Trophoblast cell (in vitro differentiated cells and primary cell): ENCODE data around the gene SPOUT1.

Experiments used
- DNase-seq, 2 donors: peaks; one replicate each; pipeline ENCODE4 v3.0.0-alpha.2; 2016
- H2AFZ ChIP-seq: 2 replicates; pipeline ENCODE4 v1.6.1; 2013; ENCODE audit warnings: low read length, moderate library complexity, mild to moderate bottlenecking; ENCODE audit not compliant: insufficient read depth, poor library complexity
- H2AK5ac ChIP-seq: 2 replicates; pipeline ENCODE4 v1.6.1; 2013; ENCODE audit warnings: mild to moderate bottlenecking, low read length
- H2BK120ac ChIP-seq: 2 replicates; pipeline ENCODE4 v1.6.1; 2013; ENCODE audit warnings: low read length, mild to moderate bottlenecking, moderate library complexity; ENCODE audit not compliant: insufficient read depth, poor library complexity
- H2BK12ac ChIP-seq: 2 replicates; pipeline ENCODE4 v1.6.1; 2013; ENCODE audit warnings: mild to moderate bottlenecking, low read length, moderate library complexity
- H2BK5ac ChIP-seq: 2 replicates; pipeline ENCODE4 v1.6.1; 2013; ENCODE audit warnings: low read length, low read depth, moderate library complexity, mild to moderate bottlenecking; ENCODE audit not compliant: poor library complexity
- H3K14ac ChIP-seq: 2 replicates; pipeline ENCODE4 v1.6.1; 2013; ENCODE audit warnings: mild to moderate bottlenecking, low read length
- H3K18ac ChIP-seq: 2 replicates; pipeline ENCODE4 v1.6.1; 2013; ENCODE audit warnings: mild to moderate bottlenecking, low read length
- H3K23ac ChIP-seq: 2 replicates; pipeline ENCODE4 v1.6.1; 2013; ENCODE audit warnings: low read length
- H3K27ac ChIP-seq: 2 replicates; pipeline ENCODE4 v1.5.1; 2013; ENCODE audit warnings: low read depth, mild to moderate bottlenecking, inconsistent platforms, low read length, moderate library complexity
- H3K27me3 ChIP-seq: 2 replicates; pipeline ENCODE4 v1.6.1; 2013; ENCODE audit warnings: inconsistent platforms, mild to moderate bottlenecking, low read length, moderate library complexity; ENCODE audit not compliant: insufficient read depth
- H3K36me3 ChIP-seq, 2 experiments: 1 replicate in 1 of 2; 2 replicates in 1 of 2; pipeline ENCODE4 v1.6.1; 2013; ENCODE audit warnings: low read length in 2 of 2, mild to moderate bottlenecking in 2 of 2, moderate library complexity in 1 of 2; ENCODE audit not compliant: insufficient read depth in 2 of 2, control insufficient read depth in 1 of 2
- H3K4ac ChIP-seq: 2 replicates; pipeline ENCODE4 v1.6.1; 2013; ENCODE audit warnings: low read depth, mild to moderate bottlenecking, low read length, moderate library complexity
- H3K4me1 ChIP-seq, 2 experiments: 1 replicate in 1 of 2; 2 replicates in 1 of 2; pipeline ENCODE4 v1.6.1; 2013; ENCODE audit warnings: low read length in 2 of 2, mild to moderate bottlenecking in 2 of 2, moderate library complexity in 1 of 2; ENCODE audit not compliant: insufficient read depth in 2 of 2, control insufficient read depth in 1 of 2
- H3K4me2 ChIP-seq: 2 replicates; pipeline ENCODE4 v1.6.1; 2013; ENCODE audit warnings: inconsistent platforms, mild to moderate bottlenecking, low read length, moderate library complexity
- H3K4me3 ChIP-seq: 2 replicates; pipeline ENCODE4 v1.5.1; 2013; ENCODE audit warnings: mild to moderate bottlenecking, low read depth, low read length, inconsistent platforms
- H3K79me1 ChIP-seq: one replicate; pipeline ENCODE4 v1.6.1; 2013; ENCODE audit warnings: low read length
- H3K79me2 ChIP-seq: 2 replicates; pipeline ENCODE4 v1.6.1; 2013; ENCODE audit warnings: low read length, mild to moderate bottlenecking; ENCODE audit not compliant: control insufficient read depth, insufficient read depth, poor library complexity
- H3K9ac ChIP-seq: 2 replicates; pipeline ENCODE4 v1.6.1; 2013; ENCODE audit warnings: mild to moderate bottlenecking, low read length
- H3K9me3 ChIP-seq: 2 replicates; pipeline ENCODE4 v1.6.1; 2013; ENCODE audit warnings: low read depth, mild to moderate bottlenecking, control low read depth, inconsistent platforms, low read length; ENCODE audit not compliant: insufficient read depth
- H4K12ac ChIP-seq: 2 replicates; pipeline ENCODE4 v1.6.1; 2013; ENCODE audit warnings: low read depth, mild to moderate bottlenecking, low read length, moderate library complexity
- H4K8ac ChIP-seq: 2 replicates; pipeline ENCODE4 v1.6.1; 2013; ENCODE audit warnings: low read depth, mild to moderate bottlenecking, low read length, moderate library complexity
- H4K91ac ChIP-seq: one replicate; pipeline ENCODE4 v1.6.1; 2013; ENCODE audit warnings: low read depth, mild to moderate bottlenecking, low read length, moderate library complexity
- WGBS: extraction: QIAGEN DNeasy Blood & Tissue Kit; methylation state at CpG from one replicate; pipeline ENCODE4 v1.1.7; 2013; ENCODE audit warnings: missing lambda C conversion rate; ENCODE audit not compliant: insufficient read length, insufficient coverage; ENCODE audit errors: extremely low coverage; 5-methylcytosine and 5-hydroxymethylcytosine counted together

Gene SPOUT1

DNA sequence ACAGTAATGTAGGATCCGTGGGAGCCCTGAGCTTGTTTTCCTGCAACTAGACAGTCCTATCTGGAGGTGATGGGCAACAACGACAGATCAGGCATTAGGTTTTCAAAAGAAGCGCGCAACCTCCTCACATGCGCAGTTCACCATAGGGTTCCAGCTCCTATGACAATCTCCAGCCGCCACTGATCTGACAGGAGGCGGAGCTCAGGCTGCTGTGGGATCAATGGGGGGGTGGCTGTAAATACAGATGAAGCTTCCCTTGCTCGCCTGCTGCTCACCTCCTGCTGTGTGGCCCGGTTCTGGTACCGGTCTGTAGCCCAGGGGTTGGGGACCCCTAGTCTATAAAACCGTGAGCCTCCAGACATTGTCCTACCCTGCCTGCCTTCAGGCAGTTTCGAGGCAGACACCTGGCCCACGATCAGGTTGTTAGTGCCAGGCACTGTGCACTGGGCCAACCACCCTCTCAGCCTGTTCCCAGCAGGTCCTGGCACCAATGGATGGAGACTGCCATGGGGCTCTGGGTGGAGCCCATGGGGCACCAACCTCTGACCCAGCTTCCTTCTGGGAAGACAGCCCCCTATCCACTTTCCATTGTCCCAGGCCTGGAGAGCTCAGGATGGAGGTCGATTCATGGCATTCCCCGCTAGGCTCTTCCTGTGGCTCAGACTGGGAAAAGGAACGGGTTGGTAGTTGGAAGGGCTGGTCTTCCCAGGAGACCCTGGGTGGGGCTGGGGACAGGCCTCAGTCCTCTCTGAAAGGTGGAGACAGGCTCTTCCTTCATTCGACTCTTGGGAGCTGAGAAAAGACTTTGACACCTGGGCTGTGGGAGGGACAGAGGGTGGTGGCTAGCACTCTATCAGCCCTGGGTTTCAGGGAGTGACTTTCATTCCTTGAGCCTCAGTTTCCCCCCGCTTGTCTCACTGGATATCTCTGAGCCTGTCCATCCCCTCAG lies 9.6 kb downstream of the SPOUT1 start:
- Histone ChIP-seq H2AFZ (no peak overlapping the region), H2BK120ac (no peak overlapping the region), H3K79me2 (peaks cover 1% of the 10 kb centered on the region), H3K18ac (no peak overlapping the region), H3K79me1 (peaks cover 4% of the 10 kb centered on the region), H4K8ac (no peak overlapping the region), H3K27me3 (no peaks in the 10 kb centered on the region), H3K9me3 (no peaks in the 10 kb centered on the region), H3K4ac (no peak overlapping the region), H3K9ac (no peak overlapping the region), H3K36me3 (peaks cover 41% of the 10 kb centered on the region in 2 experiments), H3K23ac (no peak overlapping the region), H2AK5ac (no peak overlapping the region), H2BK5ac (no peak overlapping the region), H3K4me3 (no peak overlapping the region), H3K27ac (no peak overlapping the region), H3K4me2 (no peak overlapping the region), H3K4me1 (peaks cover 11 to 13% of the 10 kb centered on the region in 2 experiments), H2BK12ac (no peak overlapping the region), H4K91ac (no peak overlapping the region), H3K14ac (no peak overlapping the region), H4K12ac (no peak overlapping the region)
- peak in 1 of 2 donors; percentile 69 for DNase-seq
- no CpG with 5 or more reads among the region's 18 CpGs for WGBS

DNA sequence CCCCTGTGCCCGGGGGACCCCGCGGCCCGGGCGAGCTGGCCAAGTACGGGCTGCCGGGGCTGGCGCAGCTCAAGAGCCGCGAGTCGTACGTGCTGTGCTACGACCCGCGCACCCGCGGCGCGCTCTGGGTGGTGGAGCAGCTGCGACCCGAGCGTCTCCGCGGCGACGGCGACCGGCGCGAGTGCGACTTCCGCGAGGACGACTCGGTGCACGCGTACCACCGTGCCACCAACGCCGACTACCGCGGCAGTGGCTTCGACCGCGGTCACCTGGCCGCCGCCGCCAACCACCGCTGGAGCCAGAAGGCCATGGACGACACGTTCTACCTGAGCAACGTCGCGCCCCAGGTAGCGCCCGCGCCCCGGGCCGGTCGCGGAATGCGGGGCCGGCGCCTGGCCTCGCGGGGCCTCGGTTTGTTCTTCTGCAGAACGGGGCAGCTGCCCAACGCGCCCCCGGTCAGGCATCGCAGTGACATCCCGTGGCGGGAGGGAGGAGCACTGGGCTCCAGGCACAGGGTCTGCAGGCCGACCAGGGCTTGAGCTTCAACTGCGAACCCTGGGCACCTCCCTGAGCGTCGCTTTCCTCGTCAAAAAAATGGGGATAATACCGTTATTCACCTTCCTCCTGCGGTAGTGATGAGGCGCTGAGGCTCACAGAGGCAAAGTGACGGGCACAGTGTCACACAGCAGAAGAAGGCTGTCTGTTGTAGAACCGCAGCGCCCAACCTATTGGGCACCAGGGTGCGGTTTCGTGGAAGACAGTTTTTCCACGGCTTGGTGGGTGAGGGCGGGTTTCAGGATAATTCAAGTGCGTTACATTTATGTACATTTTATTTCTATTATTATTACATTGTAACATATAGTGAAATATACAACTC lies 10.5 kb downstream of the SPOUT1 start:
- peak overlapping the region; percentile 18 for H2BK120ac ChIP-seq
- DNase-seq, result peak in 1 of 2 donors; percentile 39
- H4K91ac ChIP-seq, result peak overlapping the region; percentile 68

DNA sequence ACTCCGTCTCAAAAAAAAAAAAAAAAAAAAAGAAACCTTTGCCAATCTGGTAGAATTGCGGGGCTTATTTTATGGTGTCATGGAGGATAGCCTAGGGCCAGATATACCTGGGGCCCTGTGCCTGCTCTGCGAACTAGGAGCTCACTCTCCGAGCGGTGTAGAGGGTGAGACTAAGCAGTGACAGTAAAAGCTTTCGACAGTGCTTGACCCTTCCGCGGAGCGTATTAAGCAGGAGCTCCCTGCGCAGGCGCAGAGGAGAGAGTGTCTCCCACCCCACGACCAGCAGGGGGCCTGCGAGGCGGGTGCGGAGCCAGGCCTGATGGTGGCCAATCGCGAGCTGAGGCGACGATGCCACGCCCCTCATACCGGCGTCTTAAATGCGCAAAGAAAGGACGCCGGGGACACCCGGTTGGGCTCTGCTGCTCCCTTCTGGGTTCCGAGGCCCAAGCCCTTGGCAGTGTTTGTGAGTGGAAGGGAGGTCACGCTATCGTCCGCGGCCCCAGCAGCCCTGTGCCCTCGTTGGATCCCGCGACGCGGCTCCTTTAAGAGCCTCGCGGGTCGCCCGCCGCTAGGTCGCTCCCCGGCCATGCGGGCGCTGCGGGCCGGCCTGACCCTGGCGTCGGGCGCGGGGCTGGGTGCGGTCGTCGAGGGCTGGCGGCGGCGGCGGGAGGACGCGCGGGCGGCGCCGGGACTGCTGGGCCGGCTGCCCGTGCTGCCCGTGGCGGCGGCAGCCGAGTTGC lies 11.3 kb downstream of the SPOUT1 start, which contains the start of gene ENDOG:
Gene ENDOG, plus strand, starts transcription at position 402 of the 740 bp plus-strand sequence. Its CDS starts 185 bp downstream, at position 587.
- Histone ChIP-seq H2BK120ac (peak within 1 kb of the TSS; percentile 18), H3K18ac (peak within 1 kb of the TSS; percentile 56), H3K4me1 (peaks cover 11 to 13% of the 10 kb centered on the region in 2 experiments), H3K9ac (peak within 1 kb of the TSS; percentile 6), H4K12ac (peak within 1 kb of the TSS; percentile 49), H4K91ac (peak within 1 kb of the TSS; percentile 68), H3K27me3 (no peaks in the 10 kb centered on the region), H3K14ac (peak within 1 kb of the TSS; percentile 55), H3K4me3 (peak within 1 kb of the TSS; percentile 81), H2AK5ac (no peak within 1 kb of the TSS), H2AFZ (peak within 1 kb of the TSS; percentile 65), H4K8ac (peak within 1 kb of the TSS; percentile 67), H3K36me3 (peaks cover 24% of the 10 kb centered on the region in 2 experiments), H2BK5ac (peak within 1 kb of the TSS; percentile 38), H3K79me2 (peaks cover 1% of the 10 kb centered on the region), H2BK12ac (no peak within 1 kb of the TSS), H3K4me2 (peak within 1 kb of the TSS; percentile 93), H3K4ac (no peak within 1 kb of the TSS), H3K9me3 (no peaks in the 10 kb centered on the region), H3K27ac (no peak within 1 kb of the TSS), H3K23ac (no peak within 1 kb of the TSS), H3K79me1 (peaks cover 4% of the 10 kb centered on the region)
- peak; percentile 98 to 100 for DNase-seq
- no CpG with 5 or more reads among the region's 70 CpGs for WGBS

More for the DNA sequence above, 10.5 kb downstream of the SPOUT1 start:
- peak overlapping the region; percentile 93 for H3K4me2 ChIP-seq
- H2BK12ac ChIP-seq, result no peak overlapping the region
- H3K18ac ChIP-seq, result peak overlapping the region; percentile 56
- peaks cover 1% of the 10 kb centered on the region for H3K79me2 ChIP-seq
- no peaks in the 10 kb centered on the region for H3K27me3 ChIP-seq
- H3K9ac ChIP-seq, result peak overlapping the region; percentile 6
- peak overlapping the region; percentile 55 for H3K14ac ChIP-seq
- H2BK5ac ChIP-seq, result peak overlapping the region; percentile 38
- no peak overlapping the region for H3K27ac ChIP-seq
- H4K8ac ChIP-seq, result peak overlapping the region; percentile 40
- peak overlapping the region; percentile 81 for H3K4me3 ChIP-seq
- no peak overlapping the region for H2AK5ac ChIP-seq
- no peak overlapping the region for H4K12ac ChIP-seq
- no CpG with 5 or more reads among the region's 90 CpGs for WGBS
- H2AFZ ChIP-seq, result peak overlapping the region; percentile 65
- H3K36me3 ChIP-seq, result peaks cover 32% of the 10 kb centered on the region in 2 experiments
- peaks cover 4% of the 10 kb centered on the region for H3K79me1 ChIP-seq
- peaks cover 11 to 13% of the 10 kb centered on the region in 2 experiments for H3K4me1 ChIP-seq
- H3K23ac ChIP-seq, result no peak overlapping the region
- no peaks in the 10 kb centered on the region for H3K9me3 ChIP-seq
- no peak overlapping the region for H3K4ac ChIP-seq
